ENCODE results near the gene LRPPRC. TPM values are rescaled to one million over a fixed set of nuclear protein-coding genes. Genes with fewer than 3 reads are reported as not detected.
"Not testable (repeated sequence)": the region's sequence is repeated elsewhere in the genome, so short reads cannot be mapped to it uniquely, and the experiment has no call there.

The LRPPRC gene
- total RNA-seq, result 38.4 TPM

GRCh38 chr2:43995733-43996533, at the start of gene LRPPRC:
Gene LRPPRC (minus strand): TSS chr2:43995989. CDS start chr2:43995947, 42 bp downstream.
- DNase-seq (ENCODE audit: low spot score), result peak; percentile 94
- ATAC-seq, result peak; percentile 97

GRCh38 chr2:44045061-44045460, 49.3 kb upstream of the LRPPRC start:
- DNase-seq (ENCODE audit: low spot score) (no peak), ATAC-seq (no peak)

GRCh38 chr2:44044281-44044720, 48.5 kb upstream of the LRPPRC start:
- ATAC-seq (peak; percentile 100), DNase-seq (ENCODE audit: low spot score) (peak; percentile 90)

GRCh38 chr2:44040365-44040764, 44.6 kb upstream of the LRPPRC start:
- no peak for ATAC-seq
- no peak for DNase-seq (ENCODE audit: low spot score)

GRCh38 chr2:44038277-44038676, 42.5 kb upstream of the LRPPRC start:
- no peak for DNase-seq (ENCODE audit: low spot score)
- ATAC-seq, result no peak

GRCh38 chr2:44037221-44037620, 41.4 kb upstream of the LRPPRC start:
- DNase-seq (ENCODE audit: low spot score) (no peak), ATAC-seq (no peak)

- ATAC-seq (no peak), DNase-seq (ENCODE audit: low spot score) (no peak)
These were observed 38.2 kb upstream of the LRPPRC start for GRCh38 chr2:44033947-44034346.

- not testable (repeated sequence) for ATAC-seq; DNase-seq (ENCODE audit: low spot score)
These were observed 31.3 kb upstream of the LRPPRC start for GRCh38 chr2:44027076-44027475.

- ATAC-seq (peak; percentile 69), DNase-seq (ENCODE audit: low spot score) (no peak)
These were observed 20.5 kb upstream of the LRPPRC start for GRCh38 chr2:44016282-44016681.

- no peak for ATAC-seq
- DNase-seq (ENCODE audit: low spot score), result no peak
These were observed 19.4 kb upstream of the LRPPRC start for GRCh38 chr2:44015239-44015638.

GRCh38 chr2:44013205-44013604, 17.4 kb upstream of the LRPPRC start:
- DNase-seq (ENCODE audit: low spot score); ATAC-seq: not testable (repeated sequence)

- no peak for DNase-seq (ENCODE audit: low spot score)
- ATAC-seq, result no peak
These were observed 14.5 kb upstream of the LRPPRC start for GRCh38 chr2:44010266-44010665.

- DNase-seq (ENCODE audit: low spot score) (no peak), ATAC-seq (no peak)
These were observed 13.4 kb upstream of the LRPPRC start for GRCh38 chr2:44009136-44009735.

- no peak for DNase-seq (ENCODE audit: low spot score)
These were observed 10.1 kb upstream of the LRPPRC start for GRCh38 chr2:44005846-44006245.

GRCh38 chr2:44004735-44005602, 9.2 kb upstream of the LRPPRC start:
- ATAC-seq (peak; percentile 57), DNase-seq (ENCODE audit: low spot score) (no peak)

More at GRCh38 chr2:44005846-44006245, 10.1 kb upstream of the LRPPRC start:
- ATAC-seq, result no peak

- no peak for ATAC-seq
- DNase-seq (ENCODE audit: low spot score), result no peak
These were observed 5.9 kb upstream of the LRPPRC start for GRCh38 chr2:44001716-44002115.

GRCh38 chr2:43998263-43998662, 2.5 kb upstream of the LRPPRC start:
- no peak for ATAC-seq
- DNase-seq (ENCODE audit: low spot score), result no peak

- DNase-seq (ENCODE audit: low spot score) (no peak), ATAC-seq (no peak)
These were observed 2.4 kb downstream of the LRPPRC start for GRCh38 chr2:43993437-43993836.

GRCh38 chr2:43989545-43989944, 6.2 kb downstream of the LRPPRC start:
- DNase-seq (ENCODE audit: low spot score) (no peak), ATAC-seq (no peak)

- DNase-seq (ENCODE audit: low spot score) (no peak), ATAC-seq (peak; percentile 72)
These were observed 9.2 kb downstream of the LRPPRC start for GRCh38 chr2:43986600-43986999.

- ATAC-seq (no peak), DNase-seq (ENCODE audit: low spot score) (no peak)
These were observed 10.4 kb downstream of the LRPPRC start for GRCh38 chr2:43985359-43985758.
